Stimulated activated CD8-positive, alpha-beta memory T cell treated with anti-CD3 and anti-CD28 coated beads, Interleukin-7, amount 100 ng/mL, for 48 hours (primary cell): Measurements from ENCODE around the gene ICAM5.

Experiments used
- DNase-seq, 2 donors: peaks; one replicate each; pipeline ENCODE4 v3.0.0-alpha.2; 2020; ENCODE audit warnings: low read depth in 1 of 2; ENCODE audit errors: extremely low read depth in 1 of 2

Gene ICAM5

GRCh38 chr19:10339977-10340376, 50.2 kb downstream of the ICAM5 start:
- no peak for DNase-seq

GRCh38 chr19:10343495-10343894, 53.7 kb downstream of the ICAM5 start:
- no peak for DNase-seq

GRCh38 chr19:10344780-10345179, 55.0 kb downstream of the ICAM5 start:
- no peak for DNase-seq
